ENCODE measurements around the gene FKBP9.

FKBP9 gene

GRCh38 chr7:33009734-33010133 is 52.5 kb downstream of the FKBP9 start:
- DNase-seq = no peak

GRCh38 chr7:33012364-33012763 is 55.1 kb downstream of the FKBP9 start:
- DNase-seq = no peak

DNA sequence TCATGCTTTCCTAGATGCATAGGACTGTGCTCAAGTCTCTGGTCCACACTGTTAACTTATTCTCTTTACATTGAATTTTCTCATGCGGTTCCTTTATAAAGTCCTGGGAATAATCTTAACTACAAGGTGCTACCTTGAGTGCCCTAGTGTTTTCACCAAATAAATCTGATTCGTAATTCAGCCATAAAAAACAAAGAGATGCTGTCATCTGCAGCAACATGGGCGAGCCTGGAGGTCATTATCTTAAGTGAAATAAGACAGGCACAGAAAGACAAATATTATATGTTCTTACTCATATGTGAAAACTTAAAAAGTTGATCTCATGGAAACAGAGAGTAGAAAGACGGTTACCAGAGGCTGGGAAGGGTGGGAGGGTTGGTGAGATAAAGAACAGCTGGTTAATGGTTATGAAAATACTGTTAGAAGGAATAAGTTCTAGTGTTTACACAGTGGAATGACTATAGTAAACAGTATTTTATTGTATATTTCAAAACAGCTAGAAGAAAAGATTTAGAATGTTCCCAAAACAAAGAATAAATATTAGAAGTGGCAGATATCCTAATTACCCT is 67.0 kb downstream of the FKBP9 start:
- no peak for DNase-seq

DNA sequence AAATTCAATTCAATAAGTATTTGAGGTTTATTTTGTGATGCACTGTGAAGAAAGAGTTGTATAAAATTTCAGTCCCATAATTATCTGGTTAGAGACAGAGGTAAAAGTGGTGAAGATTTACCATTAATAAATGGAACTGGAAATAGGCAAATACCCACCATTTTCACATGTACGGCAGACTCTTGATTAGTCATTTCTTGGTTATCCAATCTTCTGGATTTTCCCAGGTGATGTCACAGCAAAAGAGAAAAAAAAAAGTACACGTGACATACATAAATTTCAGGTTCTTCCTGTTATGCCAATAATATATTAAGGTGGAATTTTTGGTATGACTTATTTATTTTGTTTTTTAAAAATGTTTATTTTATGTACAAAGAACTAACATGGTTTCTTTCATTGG is 78.5 kb downstream of the FKBP9 start:
- DNase-seq = no peak

DNA sequence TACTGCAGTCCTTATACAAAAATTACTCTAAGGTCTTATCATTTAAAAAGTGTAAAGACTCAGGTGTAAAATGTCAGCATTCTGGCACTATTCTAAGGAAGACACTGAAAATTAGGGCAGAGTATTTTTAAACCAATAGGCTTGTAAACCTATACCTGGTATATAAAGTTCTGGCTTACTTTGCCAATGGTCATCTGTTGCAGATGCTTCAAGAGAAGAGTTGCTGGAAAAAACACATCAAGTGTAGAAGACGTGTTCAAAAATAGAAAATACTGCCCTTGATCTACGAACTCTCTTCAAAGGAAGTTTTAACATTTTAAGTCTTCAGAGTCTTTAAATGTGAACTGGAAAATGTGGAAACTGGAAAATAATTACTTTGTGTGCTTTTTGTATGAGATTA is 81.4 kb downstream of the FKBP9 start:
- no peak for DNase-seq

DNA sequence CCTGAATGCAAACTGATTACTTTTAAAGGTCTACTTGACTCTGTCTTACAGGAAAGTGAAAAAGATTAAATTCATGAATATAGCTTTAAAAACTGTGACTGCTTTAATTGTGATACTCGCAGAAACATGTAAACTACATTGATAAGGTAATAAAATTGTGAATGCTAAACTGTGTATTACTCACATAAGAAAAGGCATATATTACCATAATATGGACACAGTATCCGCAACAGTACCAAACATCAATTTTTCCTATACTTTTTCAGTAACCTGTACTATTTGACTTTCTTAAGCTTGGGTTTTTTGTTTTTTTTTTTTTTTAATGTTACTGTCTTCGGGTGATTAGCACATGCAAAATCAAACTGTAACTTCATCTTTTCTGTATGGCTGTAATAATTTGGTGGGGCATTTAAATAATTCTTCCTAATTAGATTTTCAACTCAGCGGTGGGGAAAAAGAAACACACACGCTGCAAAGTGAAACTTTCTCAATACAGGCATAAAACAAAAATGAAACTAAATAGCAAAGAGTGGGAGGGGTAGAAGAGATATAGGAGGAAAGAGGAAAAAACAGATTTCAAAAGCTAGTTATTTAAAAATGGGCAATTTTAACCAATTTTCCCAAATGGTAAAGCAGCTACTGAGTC is 82.1 kb downstream of the FKBP9 start:
- peak in 1 of 2 donors; percentile 53 for DNase-seq

- no peak for DNase-seq
These were observed 82.7 kb downstream of the FKBP9 start for GRCh38 chr7:33039903-33040292.

GRCh38 chr7:33040803-33041516 is 83.7 kb downstream of the FKBP9 start:
- DNase-seq = peak; percentile 81 to 85

GRCh38 chr7:33041631-33042428 is 84.6 kb downstream of the FKBP9 start:
- DNase-seq = no peak

DNA sequence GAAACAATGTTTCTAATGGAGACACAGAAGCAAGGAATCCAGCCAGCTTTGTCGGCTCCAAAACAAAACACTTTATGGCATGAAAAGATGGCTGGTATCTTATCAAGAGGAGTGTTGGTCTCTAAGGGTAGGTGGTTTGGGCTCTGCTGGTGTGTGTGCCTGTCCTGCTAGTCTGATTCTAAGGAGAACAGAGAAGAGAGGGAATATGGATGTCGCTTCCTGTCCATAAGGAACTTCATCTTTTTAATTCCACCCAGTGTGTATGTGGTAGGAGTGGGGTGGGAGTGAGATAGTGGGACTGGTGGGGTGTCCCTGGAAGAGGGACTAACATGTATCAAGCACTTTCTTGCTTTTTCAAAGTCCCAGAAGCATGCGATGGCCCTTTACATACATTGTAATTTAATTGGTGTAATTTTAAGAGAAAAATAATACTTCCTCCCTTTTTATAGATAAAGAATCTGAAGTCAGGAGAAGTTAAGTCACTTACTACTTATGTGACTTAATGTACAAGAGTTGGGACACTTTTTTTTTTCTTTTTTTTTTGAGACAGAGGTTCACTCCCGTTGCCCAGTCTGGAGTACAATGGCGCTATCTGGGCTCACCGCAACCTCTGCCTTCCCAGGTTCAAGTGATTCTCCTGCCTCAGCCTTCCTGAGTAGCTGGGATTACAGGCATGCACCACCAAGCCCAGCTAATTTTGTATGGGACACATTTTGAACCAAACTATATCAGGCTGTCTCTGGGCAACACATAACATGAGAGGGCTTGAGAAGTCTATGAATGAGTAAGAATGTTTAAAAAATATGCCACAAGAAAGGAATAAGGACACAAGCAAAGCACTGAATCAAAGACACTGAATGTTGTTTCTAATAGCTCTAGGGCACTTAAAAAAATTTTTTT is 86.5 kb downstream of the FKBP9 start:
- no peak for DNase-seq

- no peak for DNase-seq
These were observed 87.1 kb downstream of the FKBP9 start for GRCh38 chr7:33044401-33044718.

- no peak for DNase-seq
These were observed 87.7 kb downstream of the FKBP9 start for GRCh38 chr7:33044986-33045385.

GRCh38 chr7:33048257-33048656 is 91.0 kb downstream of the FKBP9 start:
- no peak for DNase-seq

DNA sequence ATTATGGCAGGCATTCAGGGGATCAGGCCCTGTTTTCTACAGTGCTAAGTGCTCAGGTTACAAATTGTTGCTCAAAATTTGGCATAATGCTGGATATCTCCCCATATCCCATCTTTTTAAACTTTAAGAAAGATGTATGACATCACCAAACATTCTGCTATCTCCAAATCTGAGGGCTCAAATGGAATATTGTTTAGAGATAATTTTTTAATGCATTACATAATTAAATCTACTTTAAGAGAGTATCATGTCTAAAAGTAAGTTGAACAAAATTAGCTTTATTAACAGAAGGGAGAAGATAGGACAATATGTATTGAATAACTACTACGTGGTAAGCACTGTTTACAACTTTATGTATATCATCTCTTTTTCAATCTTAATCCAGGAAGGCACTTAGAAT is 91.5 kb downstream of the FKBP9 start:
- DNase-seq = no peak

GRCh38 chr7:33050535-33051318 is 93.5 kb downstream of the FKBP9 start:
- peak; percentile 26 to 71 for DNase-seq

DNA sequence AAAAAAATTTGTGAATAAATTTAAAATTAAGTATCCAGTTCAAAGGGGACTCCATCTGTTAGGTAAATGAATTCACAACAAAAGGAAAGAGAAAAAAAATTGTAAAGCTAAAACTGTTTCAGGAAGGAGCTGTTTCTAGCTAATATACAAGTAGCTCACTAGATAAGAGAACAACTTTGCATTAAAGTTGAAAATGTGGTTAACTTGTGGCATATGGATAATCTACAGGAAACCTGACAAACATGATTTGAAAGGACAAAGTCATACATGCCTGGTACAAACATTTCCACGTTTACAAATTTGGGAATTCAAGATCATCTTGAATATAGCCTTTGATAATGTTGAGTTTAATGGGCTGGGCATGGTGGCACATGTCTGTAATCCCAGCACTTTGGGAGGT is 96.5 kb downstream of the FKBP9 start:
- no peak for DNase-seq

- peak in 1 of 2 donors; percentile 54 for DNase-seq
These were observed 97.2 kb downstream of the FKBP9 start for GRCh38 chr7:33054261-33054964.

DNA sequence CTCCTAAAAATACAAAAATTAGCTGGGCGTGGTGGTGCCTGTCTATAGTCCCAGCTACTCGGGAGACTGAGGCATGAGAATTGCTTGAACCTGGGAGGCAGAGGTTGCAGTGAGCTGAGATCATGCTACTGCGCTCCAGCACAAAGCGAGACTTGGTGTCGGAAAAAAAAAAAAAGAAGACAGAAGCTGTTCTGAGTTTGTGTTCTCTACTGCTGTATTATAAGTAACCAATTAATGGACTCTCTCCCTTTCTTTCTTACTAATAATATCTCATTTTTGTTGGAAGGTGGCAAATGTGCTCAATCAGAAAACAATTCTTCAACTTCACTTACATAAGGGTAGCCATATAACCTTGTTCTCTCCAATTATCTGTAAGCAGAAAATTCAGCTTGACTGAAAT is 97.9 kb downstream of the FKBP9 start:
- no peak for DNase-seq

Data from CD4-positive, alpha-beta T cell treated with Interleukin-4 for 1 hour (primary cell).